Measurements from ENCODE around the gene CCDC110. TPM values are rescaled to one million over a fixed set of nuclear protein-coding genes. Genes with fewer than 3 reads are reported as not detected.

The CCDC110 gene
- total RNA-seq, 1 experiment from 2014 or later: not detected

GRCh38 chr4:185441479-185441878 is 30.1 kb downstream of the CCDC110 start:
- Mint-ChIP-seq H3K9me3 (ENCODE audit: low read depth, unreplicated experiment) (no peaks in the 10 kb centered on the region), H3K27ac (ENCODE audit: unreplicated experiment) (no peak overlapping the region), H3K27me3 (ENCODE audit: unreplicated experiment) (no peaks in the 10 kb centered on the region), H3K4me1 (ENCODE audit: low read depth, unreplicated experiment) (no peaks in the 10 kb centered on the region), H3K4me3 (ENCODE audit: low read depth, unreplicated experiment) (no peak overlapping the region), H3K36me3 (ENCODE audit: insufficient read depth, unreplicated experiment) (no peaks in the 10 kb centered on the region)
- intact Hi-C loops (cut with micrococcal nuclease; ENCODE audit: unreplicated experiment): no loop called here
- no peak for TF ChIP-seq CTCF (IDR thresholded peaks at IDR 0.05; ENCODE audit: unreplicated experiment)
- DNase-seq: no peak
- BruUV-seq (replicated peaks): no TSS peak
- CTCF ChIA-PET: no interaction called here

- Mint-ChIP-seq H3K36me3 (ENCODE audit: insufficient read depth, unreplicated experiment) (no peaks in the 10 kb centered on the region), H3K9me3 (ENCODE audit: low read depth, unreplicated experiment) (no peaks in the 10 kb centered on the region), H3K4me1 (ENCODE audit: low read depth, unreplicated experiment) (no peaks in the 10 kb centered on the region), H3K4me3 (ENCODE audit: low read depth, unreplicated experiment) (no peak overlapping the region), H3K27ac (ENCODE audit: unreplicated experiment) (no peak overlapping the region), H3K27me3 (ENCODE audit: unreplicated experiment) (no peaks in the 10 kb centered on the region)
- no peak for TF ChIP-seq CTCF (IDR thresholded peaks at IDR 0.05; ENCODE audit: unreplicated experiment)
- BruUV-seq (replicated peaks): no TSS peak
- intact Hi-C loops (cut with micrococcal nuclease; ENCODE audit: unreplicated experiment): no loop called here
- no peak for DNase-seq
- CTCF ChIA-PET: no interaction called here
Observed at GRCh38 chr4:185437809-185438208, 33.7 kb downstream of the CCDC110 start.

DNA sequence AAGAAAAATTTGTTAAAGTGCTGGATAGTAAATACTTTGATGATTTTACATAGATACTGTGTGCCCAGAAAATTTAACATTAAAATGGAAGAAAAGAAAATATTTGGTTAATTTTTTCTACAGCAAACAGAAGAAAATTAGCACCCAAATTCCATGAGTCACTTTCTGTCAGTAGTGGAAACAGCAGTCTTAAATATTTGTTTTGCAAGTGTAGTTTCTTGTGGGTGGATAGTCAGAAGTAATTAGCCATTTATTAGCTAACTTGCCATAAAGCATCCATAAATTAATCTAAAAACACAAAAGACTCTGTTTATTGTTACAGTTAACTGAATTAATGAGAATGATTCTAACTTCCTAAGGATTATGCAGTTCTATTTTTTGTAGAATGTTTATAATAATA is 36.1 kb downstream of the CCDC110 start:
- H3K27ac Mint-ChIP-seq (ENCODE audit: unreplicated experiment): no peak overlapping the region
- no peak for TF ChIP-seq CTCF (IDR thresholded peaks at IDR 0.05; ENCODE audit: unreplicated experiment)
- no peak for DNase-seq
- H3K36me3 Mint-ChIP-seq (ENCODE audit: insufficient read depth, unreplicated experiment): no peaks in the 10 kb centered on the region
- BruUV-seq (replicated peaks): no TSS peak
- no peaks in the 10 kb centered on the region for H3K27me3 Mint-ChIP-seq (ENCODE audit: unreplicated experiment)
- H3K9me3 Mint-ChIP-seq (ENCODE audit: low read depth, unreplicated experiment): no peaks in the 10 kb centered on the region
- CTCF ChIA-PET: no interaction called here
- no peaks in the 10 kb centered on the region for H3K4me1 Mint-ChIP-seq (ENCODE audit: low read depth, unreplicated experiment)
- H3K4me3 Mint-ChIP-seq (ENCODE audit: low read depth, unreplicated experiment): no peak overlapping the region
- intact Hi-C loops (cut with micrococcal nuclease; ENCODE audit: unreplicated experiment): no loop called here

DNA sequence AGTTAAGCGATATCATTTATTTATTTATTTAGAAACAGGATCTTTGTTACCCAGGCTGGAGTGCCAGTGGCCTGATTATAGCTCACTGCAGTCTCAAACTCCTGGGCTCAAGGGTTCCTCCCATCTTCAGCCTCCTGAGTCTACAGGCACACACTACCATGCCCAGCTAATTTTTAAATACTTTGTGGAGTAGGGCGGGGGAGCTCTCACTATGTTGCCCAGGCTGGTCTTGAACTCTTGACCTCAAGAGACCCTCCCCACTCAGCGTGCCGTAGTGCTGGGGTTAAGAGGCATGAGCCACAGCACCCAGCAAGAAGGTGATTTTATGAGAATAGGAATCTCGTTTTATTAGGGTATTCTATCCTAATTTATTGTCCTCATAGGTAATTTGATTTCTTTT is 41.9 kb downstream of the CCDC110 start:
- Mint-ChIP-seq H3K9me3 (ENCODE audit: low read depth, unreplicated experiment) (no peaks in the 10 kb centered on the region), H3K4me3 (ENCODE audit: low read depth, unreplicated experiment) (no peak overlapping the region), H3K36me3 (ENCODE audit: insufficient read depth, unreplicated experiment) (peaks cover 20% of the 10 kb centered on the region), H3K27ac (ENCODE audit: unreplicated experiment) (no peak overlapping the region), H3K4me1 (ENCODE audit: low read depth, unreplicated experiment) (no peaks in the 10 kb centered on the region), H3K27me3 (ENCODE audit: unreplicated experiment) (no peaks in the 10 kb centered on the region)
- TF ChIP-seq CTCF (IDR thresholded peaks at IDR 0.05; ENCODE audit: unreplicated experiment): no peak
- intact Hi-C loops (cut with micrococcal nuclease; ENCODE audit: unreplicated experiment): loop anchor here (5.0 kb wide), 1 partner anchor 168 kb away; no protein-coding TSS in a partner anchor
- CTCF ChIA-PET: no interaction called here
- no peak for DNase-seq
- no TSS peak for BruUV-seq (replicated peaks)

Data from Calu3 (cell line).